ENCODE measurements around the gene ARL15. TPM values are rescaled to one million over a fixed set of nuclear protein-coding genes. Genes with fewer than 3 reads are reported as not detected.

The ARL15 gene
- total and polyA plus RNA-seq, 9 donors: 14.9 to 34.0 (median 19.2) TPM

DNA sequence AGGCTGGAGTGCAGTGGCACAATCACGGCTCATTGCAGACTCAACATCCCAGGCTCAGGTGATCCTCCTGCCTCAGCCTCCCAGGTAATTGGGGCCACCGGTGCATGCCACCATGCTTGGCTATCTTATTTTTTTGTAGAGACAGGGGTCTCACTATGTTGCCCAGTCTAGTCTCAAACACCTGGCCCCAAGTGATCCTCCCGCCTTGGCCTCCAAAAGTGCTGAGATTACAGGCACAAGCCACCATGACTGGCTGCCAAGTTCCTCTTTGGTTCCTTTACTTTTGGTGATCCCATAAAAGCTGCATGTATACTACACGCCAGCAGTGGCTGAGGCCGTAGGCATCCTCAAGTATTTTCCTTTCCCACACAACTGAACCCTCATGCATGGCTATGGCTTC lies 11.4 kb downstream of the ARL15 start:
- H3K27me3 ChIP-seq: no peaks in the 10 kb centered on the region
- no peaks in the 10 kb centered on the region for H3K9me3 ChIP-seq
- no peaks in the 10 kb centered on the region for H3K4me1 ChIP-seq (ENCODE audit: insufficient read depth)
- no peak overlapping the region for H3K27ac ChIP-seq
- DNase-seq: no peak
- no peak overlapping the region for H3K4me3 ChIP-seq
- no peak for TF ChIP-seq POLR2A (IDR thresholded peaks at IDR 0.05)
- 96 to 98% (median 97%) methylated on average over 5 of the region's 5 CpGs for WGBS, 3 donors
- intact Hi-C loops (cut with DNase I): no loop called here
- H3K36me3 ChIP-seq: no peaks in the 10 kb centered on the region

DNA sequence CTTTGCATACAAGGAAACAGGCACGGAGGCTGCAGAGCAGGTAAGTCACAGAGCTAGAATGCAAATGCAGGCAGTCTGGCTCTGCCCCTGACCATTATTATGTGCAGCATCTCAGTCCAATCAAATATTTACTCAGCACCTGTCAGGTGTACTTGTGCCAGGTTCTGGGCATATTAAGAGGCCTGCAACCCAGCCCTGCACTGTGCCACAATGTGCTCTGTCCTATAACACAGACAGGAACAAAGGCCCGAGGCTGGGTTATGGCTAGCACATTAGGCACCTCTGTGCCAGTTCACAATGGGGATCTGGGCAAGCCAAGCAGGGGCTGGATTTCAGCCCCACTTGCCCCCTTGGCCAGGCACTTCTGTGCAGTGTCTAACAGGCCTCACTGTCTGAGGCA lies 14.0 kb downstream of the ARL15 start:
- WGBS, 3 donors: 81 to 90% (median 85%) methylated on average over 2 of the region's 2 CpGs
- no peak overlapping the region for H3K27ac ChIP-seq
- H3K4me1 ChIP-seq (ENCODE audit: insufficient read depth): no peaks in the 10 kb centered on the region

DNA sequence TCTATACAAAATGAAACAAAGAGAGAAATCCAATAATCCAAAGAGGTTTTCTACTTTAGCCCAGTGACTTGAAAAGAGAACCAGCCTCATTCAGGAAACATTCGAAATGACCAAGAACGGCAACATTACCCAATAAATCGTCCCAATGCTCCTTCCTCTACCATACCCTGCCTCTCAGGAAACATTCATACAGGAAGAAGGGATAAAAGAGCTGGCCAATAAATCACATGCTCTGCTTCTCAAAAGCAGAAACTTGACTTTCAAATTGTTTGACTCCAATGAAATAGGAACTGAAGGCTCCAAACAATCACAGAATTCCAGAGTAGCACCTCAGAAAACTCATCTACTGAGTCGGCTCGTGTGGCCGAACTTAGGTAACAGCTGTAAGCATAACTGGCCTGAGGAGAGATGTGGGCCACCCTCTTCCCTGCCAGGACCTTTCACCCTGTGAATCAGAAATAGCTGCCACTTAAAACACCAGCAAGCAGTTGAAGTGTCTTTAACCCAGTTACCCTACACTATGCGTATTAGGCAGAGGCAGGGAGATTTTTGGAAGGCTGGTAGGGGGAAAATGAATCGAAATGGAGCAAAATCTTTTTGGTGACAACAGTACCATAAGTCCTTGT lies 14.6 kb downstream of the ARL15 start:
- H3K4me3 ChIP-seq: no peak overlapping the region
- no peaks in the 10 kb centered on the region for H3K9me3 ChIP-seq
- H3K27ac ChIP-seq: no peak overlapping the region
- H3K36me3 ChIP-seq: no peaks in the 10 kb centered on the region
- intact Hi-C loops (cut with DNase I): no loop called here
- WGBS, 3 donors: 82 to 87% (median 87%) methylated on average over 8 of the region's 8 CpGs
- no peaks in the 10 kb centered on the region for H3K27me3 ChIP-seq
- TF ChIP-seq EP300 (IDR thresholded peaks at IDR 0.05) (no peak), POLR2A (IDR thresholded peaks at IDR 0.05) (no peak)
- TF ChIP-seq, protein P1, sequence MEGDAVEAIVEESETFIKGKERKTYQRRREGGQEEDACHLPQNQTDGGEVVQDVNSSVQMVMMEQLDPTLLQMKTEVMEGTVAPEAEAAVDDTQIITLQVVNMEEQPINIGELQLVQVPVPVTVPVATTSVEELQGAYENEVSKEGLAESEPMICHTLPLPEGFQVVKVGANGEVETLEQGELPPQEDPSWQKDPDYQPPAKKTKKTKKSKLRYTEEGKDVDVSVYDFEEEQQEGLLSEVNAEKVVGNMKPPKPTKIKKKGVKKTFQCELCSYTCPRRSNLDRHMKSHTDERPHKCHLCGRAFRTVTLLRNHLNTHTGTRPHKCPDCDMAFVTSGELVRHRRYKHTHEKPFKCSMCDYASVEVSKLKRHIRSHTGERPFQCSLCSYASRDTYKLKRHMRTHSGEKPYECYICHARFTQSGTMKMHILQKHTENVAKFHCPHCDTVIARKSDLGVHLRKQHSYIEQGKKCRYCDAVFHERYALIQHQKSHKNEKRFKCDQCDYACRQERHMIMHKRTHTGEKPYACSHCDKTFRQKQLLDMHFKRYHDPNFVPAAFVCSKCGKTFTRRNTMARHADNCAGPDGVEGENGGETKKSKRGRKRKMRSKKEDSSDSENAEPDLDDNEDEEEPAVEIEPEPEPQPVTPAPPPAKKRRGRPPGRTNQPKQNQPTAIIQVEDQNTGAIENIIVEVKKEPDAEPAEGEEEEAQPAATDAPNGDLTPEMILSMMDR (IDR thresholded peaks at IDR 0.05): no peak
- no peaks in the 10 kb centered on the region for H3K4me1 ChIP-seq (ENCODE audit: insufficient read depth)
- no peak for DNase-seq

More for the DNA sequence above, 14.0 kb downstream of the ARL15 start:
- Histone ChIP-seq H3K9me3 (no peaks in the 10 kb centered on the region), H3K27me3 (no peaks in the 10 kb centered on the region), H3K4me3 (no peak overlapping the region), H3K36me3 (no peaks in the 10 kb centered on the region)
- TF ChIP-seq EP300 (IDR thresholded peaks at IDR 0.05) (no peak), POLR2A (IDR thresholded peaks at IDR 0.05) (no peak)
- TF ChIP-seq, protein P1 (IDR thresholded peaks at IDR 0.05): no peak
- no peak for DNase-seq
- intact Hi-C loops (cut with DNase I): no loop called here

DNA sequence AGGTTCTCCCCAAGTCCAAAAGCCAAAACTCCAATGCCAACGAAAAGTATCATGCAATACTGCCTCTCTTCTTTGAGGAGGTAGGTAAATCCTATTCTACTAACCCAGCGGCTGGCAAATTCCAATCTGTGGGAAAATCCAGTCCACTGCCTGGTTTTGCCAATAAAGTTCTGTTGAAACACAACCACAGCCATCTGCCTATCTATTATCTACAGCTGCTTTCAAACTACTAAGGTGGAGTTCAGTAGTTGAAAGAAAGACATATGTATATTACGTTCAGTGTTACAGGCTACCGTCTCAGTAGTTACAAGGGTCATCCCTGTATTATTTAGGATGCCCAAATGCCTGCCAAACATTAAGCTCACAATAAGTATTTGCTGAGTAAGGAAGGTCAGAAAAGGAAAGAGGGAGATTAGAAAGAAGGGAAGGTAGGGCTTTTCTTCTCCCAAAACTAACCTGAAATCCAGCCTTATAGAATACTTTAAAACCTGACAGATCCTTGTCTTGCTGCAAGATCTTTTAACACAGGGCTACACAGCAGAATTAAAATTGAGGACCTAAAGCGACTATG lies 16.2 kb downstream of the ARL15 start:
- intact Hi-C loops (cut with DNase I): no loop called here
- Histone ChIP-seq H3K9me3 (no peaks in the 10 kb centered on the region), H3K36me3 (no peaks in the 10 kb centered on the region), H3K4me1 (ENCODE audit: insufficient read depth) (no peaks in the 10 kb centered on the region), H3K27ac (no peak overlapping the region), H3K27me3 (no peaks in the 10 kb centered on the region), H3K4me3 (no peak overlapping the region)
- no peak for DNase-seq
- TF ChIP-seq, protein P1 (IDR thresholded peaks at IDR 0.05): no peak
- TF ChIP-seq EP300 (IDR thresholded peaks at IDR 0.05) (no peak), POLR2A (IDR thresholded peaks at IDR 0.05) (no peak)
- WGBS, 3 donors: 70 to 89% (median 71%) methylated on average over 5 of the region's 5 CpGs

DNA sequence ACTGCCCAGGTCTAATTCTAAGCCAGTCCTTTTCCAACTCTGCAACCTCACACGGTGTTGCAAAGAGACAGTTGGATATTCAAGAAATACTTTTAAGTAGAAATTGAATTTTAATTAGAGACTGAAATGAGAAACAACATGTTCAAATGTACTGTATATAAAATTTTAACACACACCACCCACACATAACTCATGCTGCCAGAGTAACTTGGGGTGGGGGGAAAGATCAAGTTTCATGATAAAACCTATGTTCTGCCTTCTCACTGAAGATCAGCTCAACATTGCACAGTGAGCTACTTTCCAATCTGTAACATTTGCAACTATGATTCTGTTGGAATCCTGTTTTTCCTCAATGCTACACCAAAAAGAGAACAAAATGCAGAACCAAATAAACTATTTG lies 17.5 kb downstream of the ARL15 start:
- intact Hi-C loops (cut with DNase I): no loop called here
- no peak for TF ChIP-seq EP300 (IDR thresholded peaks at IDR 0.05)
- TF ChIP-seq POLR2A (IDR thresholded peaks at IDR 0.05): no peak
- TF ChIP-seq, protein P1 (IDR thresholded peaks at IDR 0.05): no peak
- Histone ChIP-seq H3K36me3 (no peaks in the 10 kb centered on the region), H3K27me3 (no peaks in the 10 kb centered on the region), H3K4me1 (ENCODE audit: insufficient read depth) (no peaks in the 10 kb centered on the region), H3K9me3 (no peaks in the 10 kb centered on the region), H3K4me3 (no peak overlapping the region), H3K27ac (no peak overlapping the region)
- no peak for DNase-seq
- 85 to 95% (median 92%) methylated on average over 1 of the region's 1 CpG for WGBS, 3 donors
